ENCODE measurements around the gene DIO3. TPM values are rescaled to one million over a fixed set of nuclear protein-coding genes. Genes with fewer than 3 reads are reported as not detected.

Gene DIO3
- total and polyA plus RNA-seq, 2 of the 4 experiments (the other 2 are of a cell fraction) = not detected

DNA sequence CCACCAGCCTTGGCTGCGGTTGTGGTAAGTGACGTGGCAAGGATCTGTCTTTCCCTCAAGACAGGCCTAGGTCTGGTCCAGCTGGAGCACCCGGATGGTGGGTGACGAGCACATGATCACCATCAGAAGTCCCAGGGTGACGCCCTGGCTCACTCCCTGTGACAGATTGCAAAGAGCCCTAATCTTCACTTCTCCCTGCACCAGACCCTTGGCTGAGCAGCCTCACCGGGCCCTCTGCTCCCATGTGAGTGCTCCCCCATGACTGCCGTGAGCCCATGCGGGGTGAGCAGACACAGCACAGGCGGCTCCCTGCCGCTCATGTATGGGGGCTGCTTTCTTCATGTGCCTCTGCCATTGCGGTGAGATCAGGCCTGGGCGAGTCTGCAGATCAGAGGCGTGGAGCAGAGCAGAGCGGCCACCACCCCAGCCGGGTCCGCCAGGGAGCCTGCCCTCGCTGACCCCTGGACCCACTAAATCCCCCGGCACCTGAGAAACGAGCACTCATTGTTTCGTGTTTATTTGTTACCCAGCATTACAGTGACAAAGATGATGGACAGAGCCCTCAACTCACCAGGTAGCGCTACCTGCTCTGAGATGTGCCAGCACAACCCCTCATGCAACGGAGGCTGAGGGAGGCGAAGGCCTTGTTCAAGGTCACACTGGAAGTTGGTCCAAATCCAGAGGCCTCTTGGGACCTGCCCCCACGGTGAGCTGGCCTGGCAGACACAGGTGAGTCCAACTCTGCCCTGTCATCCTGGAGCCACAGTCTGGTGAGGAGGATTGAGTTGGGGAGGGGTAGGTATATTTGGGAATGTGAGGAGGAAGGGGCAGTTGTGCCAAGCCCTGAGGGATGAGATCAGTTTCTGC, 9.3 kb upstream of the DIO3 start:
- H3K4ac ChIP-seq (ENCODE audit: low read depth, low read length) = no peak overlapping the region
- no peak overlapping the region for H2BK5ac ChIP-seq (ENCODE audit: low read depth, low read length, poor library complexity, severe bottlenecking)
- ATAC-seq (ENCODE audit: low read depth) (no peak), DNase-seq (no peak)
- no peaks in the 10 kb centered on the region for H3K79me1 ChIP-seq (ENCODE audit: low read depth in 1 of 2, low read length in 2 of 2)
- H3K9me3 ChIP-seq (ENCODE audit: control insufficient read depth, insufficient read depth, low read length) = no peaks in the 10 kb centered on the region
- no peak overlapping the region for H2BK120ac ChIP-seq (ENCODE audit: low read depth, low read length)
- H2BK15ac ChIP-seq (ENCODE audit: low read depth, low read length) = no peak overlapping the region
- WGBS, 2 experiments (ENCODE audit: extremely low coverage in 2 of 2, insufficient read length in 1 of 2) = 79% methylated on average over 19 of the region's 24 CpGs; no CpG with 5 or more reads in 1 of the 2 experiments
- no peak overlapping the region for H4K91ac ChIP-seq (ENCODE audit: insufficient read depth, low read depth, low read length)
- no peak overlapping the region for H3K18ac ChIP-seq (ENCODE audit: low read depth, low read length)
- no peak overlapping the region for H3K23ac ChIP-seq (ENCODE audit: low read depth, low read length)
- H3K27me3 ChIP-seq (ENCODE audit: control insufficient read depth, insufficient read depth, low read length) = peaks cover 5% of the 10 kb centered on the region; the same call in 1 of the 2 replicates
- no peak overlapping the region for H2BK20ac ChIP-seq (ENCODE audit: low read depth, low read length)
- no peak overlapping the region for H3K27ac ChIP-seq (ENCODE audit: insufficient read depth, low read length)
- dilution Hi-C loops (cut with HindIII; ENCODE audit: low sequenced_read_pairs, unreplicated experiment) = no loop called here
- POLR2A ChIA-PET (ENCODE audit: unreplicated experiment) = no interaction called here
- H3K36me3 ChIP-seq (ENCODE audit: control insufficient read depth, insufficient read depth, low read length) = no peaks in the 10 kb centered on the region
- in situ Hi-C loops (cut with MboI; ENCODE audit: low sequenced_read_pairs) = no loop called here
- CTCF ChIA-PET = no interaction called here
- H4K5ac ChIP-seq (ENCODE audit: low read depth, low read length) = no peak overlapping the region
- H3K4me1 ChIP-seq (ENCODE audit: control insufficient read depth, insufficient read depth, low read length) = no peaks in the 10 kb centered on the region
- intact Hi-C loops (cut with micrococcal nuclease) = no loop called here
- no peak overlapping the region for H2AK5ac ChIP-seq (ENCODE audit: low read depth, low read length)
- no peak overlapping the region for H3K4me2 ChIP-seq (ENCODE audit: low read depth, low read length)
- no peak overlapping the region for H2AK9ac ChIP-seq (replicated peaks; ENCODE audit: low read depth, low read length, poor library complexity)
- no peak overlapping the region for H4K8ac ChIP-seq (ENCODE audit: low read depth in 2 of 2, low read length in 2 of 2)
- no peaks in the 10 kb centered on the region for H3K9me1 ChIP-seq (ENCODE audit: insufficient read depth, low read length)
- H2AFZ ChIP-seq (replicated peaks; ENCODE audit: low read length, poor library complexity) = no peak overlapping the region
- H3K56ac ChIP-seq (ENCODE audit: extremely low read depth, insufficient read depth, low read length) = no peak overlapping the region
- no peak overlapping the region for H3K14ac ChIP-seq (replicated peaks; ENCODE audit: low read depth, low read length)
- no peaks in the 10 kb centered on the region for H4K20me1 ChIP-seq (ENCODE audit: insufficient read depth, low read length)
- TF ChIP-seq POLR2A (IDR thresholded peaks at IDR 0.05; ENCODE audit: low read depth, low read length) (no peak), CEBPB (IDR thresholded peaks at IDR 0.05; ENCODE audit: low read depth, low read length) (no peak), BHLHE40 (IDR thresholded peaks at IDR 0.05; ENCODE audit: low read depth, low read length) (no peak), FOS (IDR thresholded peaks at IDR 0.05; ENCODE audit: low read depth, low read length) (no peak), NFE2L2 (IDR thresholded peaks at IDR 0.05; ENCODE audit: low read depth, low read length) (no peak), SMC3 (IDR thresholded peaks at IDR 0.05; ENCODE audit: low read depth, low read length) (no peak), MXI1 (IDR thresholded peaks at IDR 0.05; ENCODE audit: borderline replicate concordance, low read depth, low read length) (no peak), CTCF (conservative IDR thresholded peaks at IDR 0.05; ENCODE audit: low read depth, low read length) (no peak), RAD21 (IDR thresholded peaks at IDR 0.05; ENCODE audit: low read length) (no peak), RCOR1 (IDR thresholded peaks at IDR 0.05; ENCODE audit: insufficient replicate concordance, low read length) (no peak), ELK1 (IDR thresholded peaks at IDR 0.05; ENCODE audit: borderline replicate concordance, low read depth, low read length) (no peak), MAZ (IDR thresholded peaks at IDR 0.05; ENCODE audit: borderline replicate concordance, low read depth, low read length) (no peak), MAFK (IDR thresholded peaks at IDR 0.05; ENCODE audit: low read depth, low read length) (no peak)
- H3K4me3 ChIP-seq (ENCODE audit: insufficient read depth, low read depth, low read length) = no peak overlapping the region
- no peak overlapping the region for H3K9ac ChIP-seq (ENCODE audit: low read depth, low read length)
- BruUV-seq (replicated peaks) = no TSS peak

All from IMR-90 (cell line).